SK-N-SH (cell line): ENCODE data around the gene CYP27B1.

Experiments used
- CTCF ChIP-seq: fragments of 200-600 bp; sonication (generic); IDR thresholded peaks from 2 replicates; pipeline ENCODE4 v1.6.1; 2017; ENCODE audit warnings: antibody characterized with exemption, mild to moderate bottlenecking, moderate library complexity
- EP300 ChIP-seq, 2 experiments: IDR thresholded peaks; 2 replicates each; pipeline versions ENCODE4 v1.4.0 to v1.6.1; 2012; ENCODE audit warnings: borderline replicate concordance in 1 of 2, low read depth in 1 of 2, low read length in 1 of 2
- EZH2phosphoT487 ChIP-seq: fragments of 200-600 bp; sonication (generic); IDR thresholded peaks from 2 replicates; pipeline ENCODE4 v1.6.1; 2017; ENCODE audit warnings: low read depth, mixed run types, mild to moderate bottlenecking, antibody characterized with exemption, moderate library complexity, borderline replicate concordance
- JUND ChIP-seq: IDR thresholded peaks from 2 replicates; pipeline ENCODE4 v1.4.0; 2012
- MXI1 ChIP-seq: IDR thresholded peaks from 2 replicates; pipeline ENCODE4 v1.6.1; 2012; ENCODE audit warnings: mild to moderate bottlenecking, low read depth, low read length, improper control_type of control experiment
- POLR2AphosphoS5 ChIP-seq: IDR thresholded peaks from 2 replicates; pipeline ENCODE4 v1.6.1; 2012; ENCODE audit warnings: low read depth, low read length
- RAD21 ChIP-seq: IDR thresholded peaks from 2 replicates; pipeline ENCODE4 v1.6.1; 2012; ENCODE audit warnings: mild to moderate bottlenecking, low read length
- RFX5 ChIP-seq: IDR thresholded peaks from 2 replicates; pipeline ENCODE4 v1.6.1; 2012; ENCODE audit warnings: mild to moderate bottlenecking, improper control_type of control experiment, low read length
- RXRA ChIP-seq: IDR thresholded peaks from 2 replicates; pipeline ENCODE4 v1.4.0; 2012; ENCODE audit warnings: low read depth, mild to moderate bottlenecking, borderline replicate concordance
- SMC3 ChIP-seq: IDR thresholded peaks from 2 replicates; pipeline ENCODE4 v1.6.1; 2012; ENCODE audit warnings: low read depth, low read length, improper control_type of control experiment
- TAF1 ChIP-seq: IDR thresholded peaks from 2 replicates; pipeline ENCODE4 v1.6.1; 2012; ENCODE audit warnings: low read depth, mild to moderate bottlenecking, low read length, moderate library complexity, borderline replicate concordance
- YY1 ChIP-seq: IDR thresholded peaks from 2 replicates; pipeline ENCODE4 v1.4.0; 2012; ENCODE audit warnings: low read depth, mild to moderate bottlenecking
- TF ChIP-seq, protein P1 (sequence below): IDR thresholded peaks from 2 replicates; pipeline ENCODE4 v1.4.0; 2012; ENCODE audit warnings: low read depth, borderline replicate concordance
- TF ChIP-seq, protein P2 (sequence below): IDR thresholded peaks from 2 replicates; pipeline ENCODE4 v1.6.1; 2012; ENCODE audit warnings: mild to moderate bottlenecking, low read depth, low read length, moderate library complexity

DNA sequence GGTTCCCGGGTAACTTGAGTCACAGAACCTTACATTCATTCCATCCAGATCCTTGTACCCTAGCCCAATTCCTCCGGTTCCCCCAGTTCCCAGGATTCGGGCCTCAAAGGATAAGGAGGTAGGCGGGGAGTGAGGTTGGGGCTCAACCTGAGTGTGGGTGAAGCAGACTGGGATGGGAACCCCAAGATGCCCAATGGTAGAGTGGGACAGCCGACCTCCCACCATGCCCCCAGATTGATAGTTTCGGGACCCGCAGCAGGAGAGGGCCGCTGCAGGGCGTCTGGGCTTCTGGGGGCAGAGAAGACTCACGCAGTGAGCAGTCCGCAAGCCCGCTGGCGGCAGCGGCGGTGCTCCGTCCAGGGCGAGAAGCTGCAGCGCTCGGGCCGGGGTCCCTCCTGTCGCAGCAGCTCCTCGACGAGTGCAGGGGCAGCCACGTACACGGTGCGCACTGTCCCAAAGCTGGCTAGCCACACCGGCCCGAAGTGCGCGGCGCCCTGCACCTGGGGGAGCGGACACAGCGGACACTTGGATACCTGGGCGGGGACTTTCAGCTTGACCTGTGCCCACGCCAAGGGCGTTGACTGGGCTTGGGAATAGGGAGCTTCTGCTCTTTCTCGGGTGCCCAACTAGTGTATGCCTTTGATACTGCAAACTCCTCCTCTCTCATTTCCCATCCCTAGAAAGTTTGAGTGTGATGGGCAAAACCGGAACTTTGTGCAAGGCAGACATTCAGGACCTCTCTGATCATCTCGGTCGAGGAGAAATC lies 997 bp downstream of the CYP27B1 start:
- TF ChIP-seq RFX5 (no peak), CTCF (no peak), SMC3 (no peak), POLR2AphosphoS5 (no peak), MXI1 (no peak), TAF1 (no peak), RXRA (no peak), JUND (no peak), EZH2phosphoT487 (no peak), EP300 (IDR thresholded peaks at IDR 0.05; ENCODE audit: borderline replicate concordance in 1 of 2, low read depth in 1 of 2, low read length in 1 of 2) (no peak), YY1 (no peak), RAD21 (no peak)
- TF ChIP-seq, protein P1, sequence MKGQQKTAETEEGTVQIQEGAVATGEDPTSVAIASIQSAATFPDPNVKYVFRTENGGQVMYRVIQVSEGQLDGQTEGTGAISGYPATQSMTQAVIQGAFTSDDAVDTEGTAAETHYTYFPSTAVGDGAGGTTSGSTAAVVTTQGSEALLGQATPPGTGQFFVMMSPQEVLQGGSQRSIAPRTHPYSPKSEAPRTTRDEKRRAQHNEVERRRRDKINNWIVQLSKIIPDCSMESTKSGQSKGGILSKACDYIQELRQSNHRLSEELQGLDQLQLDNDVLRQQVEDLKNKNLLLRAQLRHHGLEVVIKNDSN = no peak
- TF ChIP-seq, protein P2, sequence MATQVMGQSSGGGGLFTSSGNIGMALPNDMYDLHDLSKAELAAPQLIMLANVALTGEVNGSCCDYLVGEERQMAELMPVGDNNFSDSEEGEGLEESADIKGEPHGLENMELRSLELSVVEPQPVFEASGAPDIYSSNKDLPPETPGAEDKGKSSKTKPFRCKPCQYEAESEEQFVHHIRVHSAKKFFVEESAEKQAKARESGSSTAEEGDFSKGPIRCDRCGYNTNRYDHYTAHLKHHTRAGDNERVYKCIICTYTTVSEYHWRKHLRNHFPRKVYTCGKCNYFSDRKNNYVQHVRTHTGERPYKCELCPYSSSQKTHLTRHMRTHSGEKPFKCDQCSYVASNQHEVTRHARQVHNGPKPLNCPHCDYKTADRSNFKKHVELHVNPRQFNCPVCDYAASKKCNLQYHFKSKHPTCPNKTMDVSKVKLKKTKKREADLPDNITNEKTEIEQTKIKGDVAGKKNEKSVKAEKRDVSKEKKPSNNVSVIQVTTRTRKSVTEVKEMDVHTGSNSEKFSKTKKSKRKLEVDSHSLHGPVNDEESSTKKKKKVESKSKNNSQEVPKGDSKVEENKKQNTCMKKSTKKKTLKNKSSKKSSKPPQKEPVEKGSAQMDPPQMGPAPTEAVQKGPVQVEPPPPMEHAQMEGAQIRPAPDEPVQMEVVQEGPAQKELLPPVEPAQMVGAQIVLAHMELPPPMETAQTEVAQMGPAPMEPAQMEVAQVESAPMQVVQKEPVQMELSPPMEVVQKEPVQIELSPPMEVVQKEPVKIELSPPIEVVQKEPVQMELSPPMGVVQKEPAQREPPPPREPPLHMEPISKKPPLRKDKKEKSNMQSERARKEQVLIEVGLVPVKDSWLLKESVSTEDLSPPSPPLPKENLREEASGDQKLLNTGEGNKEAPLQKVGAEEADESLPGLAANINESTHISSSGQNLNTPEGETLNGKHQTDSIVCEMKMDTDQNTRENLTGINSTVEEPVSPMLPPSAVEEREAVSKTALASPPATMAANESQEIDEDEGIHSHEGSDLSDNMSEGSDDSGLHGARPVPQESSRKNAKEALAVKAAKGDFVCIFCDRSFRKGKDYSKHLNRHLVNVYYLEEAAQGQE = no peak
